AG09319 (cell line): ENCODE data around the gene PPP1R14B.
A peak's percentile ranks its signal among the peaks of the same experiment; 100 is the strongest.

Experiments
- DNase-seq: peaks from one replicate; pipeline ENCODE4 v3.0.0-alpha.2; 2010; ENCODE audit warnings: low read depth; ENCODE audit errors: extremely low read depth
- CTCF ChIP-seq: IDR thresholded peaks from 2 replicates; pipeline ENCODE4 v1.5.1; 2011; ENCODE audit warnings: low read depth, mild to moderate bottlenecking, inconsistent platforms, low read length, moderate library complexity

PPP1R14B gene

GRCh38 chr11:64255135-64256128 lies 8.7 kb upstream of the PPP1R14B start:
- TF ChIP-seq CTCF = no peak
- DNase-seq = no peak

- no peak for DNase-seq
- TF ChIP-seq CTCF = no peak
Observed at GRCh38 chr11:64254326-64254725, 7.6 kb upstream of the PPP1R14B start.

- no peak for TF ChIP-seq CTCF
- no peak for DNase-seq
Observed at GRCh38 chr11:64253481-64253880, 6.7 kb upstream of the PPP1R14B start.

- no peak for DNase-seq
Observed at GRCh38 chr11:64253043-64253442, 6.3 kb upstream of the PPP1R14B start.

GRCh38 chr11:64252003-64252872 lies 5.5 kb upstream of the PPP1R14B start:
- peak; percentile 36 for TF ChIP-seq CTCF

More at GRCh38 chr11:64253043-64253442, 6.3 kb upstream of the PPP1R14B start:
- TF ChIP-seq CTCF = no peak

GRCh38 chr11:64251753-64252002 lies 4.9 kb upstream of the PPP1R14B start:
- DNase-seq = no peak
- no peak for TF ChIP-seq CTCF

More at GRCh38 chr11:64252003-64252872, 5.5 kb upstream of the PPP1R14B start:
- no peak for DNase-seq
